Measurements from ENCODE around the gene MGAT4D.
"Not testable (repeated sequence)": the region's sequence is repeated elsewhere in the genome, so short reads cannot be mapped to it uniquely, and the experiment has no call there.

Gene MGAT4D

DNA sequence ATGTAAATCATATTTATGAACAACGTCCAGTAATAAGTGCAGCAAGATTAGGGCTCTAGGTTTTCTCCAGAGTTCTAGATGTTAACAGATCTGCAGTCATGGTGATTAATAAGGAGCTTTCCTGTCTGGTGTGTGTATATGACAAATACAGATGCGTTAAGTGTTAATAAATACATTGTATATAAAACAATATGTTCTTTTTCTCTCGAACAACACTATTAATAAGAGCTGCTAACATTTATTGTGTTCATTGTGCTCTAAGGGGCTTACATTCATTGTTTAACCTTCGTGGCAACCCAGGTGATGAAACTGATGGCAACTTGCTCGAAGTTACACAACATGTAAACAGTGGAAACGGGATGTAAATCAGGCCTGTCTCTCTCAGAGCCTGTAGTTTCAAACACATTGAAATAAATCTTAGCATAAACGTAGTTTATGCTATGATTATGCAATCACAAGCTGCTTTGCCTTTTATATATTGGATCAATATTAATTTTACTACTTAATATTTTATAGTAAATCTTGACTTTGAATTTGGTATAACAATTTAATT is 70.1 kb downstream of the MGAT4D start:
- no peak for DNase-seq

DNA sequence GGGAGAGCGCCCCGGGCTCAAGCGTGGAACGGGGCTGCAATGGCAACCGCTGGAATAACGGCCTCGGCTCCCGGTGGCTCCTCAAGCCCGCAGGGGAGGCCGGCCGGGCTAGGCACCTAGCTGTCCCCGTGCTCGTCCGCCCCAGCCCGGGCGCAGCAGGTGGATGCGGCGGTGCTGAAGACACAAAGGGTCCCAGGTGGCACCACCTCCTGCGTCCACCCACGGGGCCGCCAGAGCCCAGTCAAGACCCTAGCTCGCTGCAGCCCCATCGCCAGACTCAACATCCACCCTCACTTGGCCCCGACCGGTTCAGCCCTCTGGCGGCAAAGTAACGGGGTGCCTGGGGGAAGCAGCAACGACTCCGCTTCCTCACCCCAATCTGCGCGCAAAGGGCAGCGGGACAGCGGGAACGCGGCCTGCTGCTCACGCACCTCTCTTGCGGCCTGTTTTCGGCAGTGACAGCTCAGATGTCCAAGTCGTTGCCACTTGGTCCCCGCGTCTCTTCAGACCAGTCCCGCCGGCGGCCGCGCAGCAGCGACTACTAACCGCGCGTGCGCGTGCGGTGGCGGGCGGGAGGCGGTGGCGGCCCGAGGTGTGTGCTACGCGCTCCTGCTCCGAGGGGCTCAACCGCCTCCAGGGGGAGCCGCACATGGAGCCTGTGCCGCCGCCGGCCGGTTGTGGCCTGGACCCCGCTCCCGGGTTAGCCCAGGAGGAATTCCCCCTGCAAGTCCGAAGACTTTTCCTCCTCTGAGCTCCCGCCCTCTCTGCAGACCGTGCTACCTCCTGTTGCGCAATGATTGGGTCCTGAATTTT is 70.8 kb downstream of the MGAT4D start, which contains the start of gene CLGN:
Gene CLGN (minus strand): TSS at position 543 of the 813 bp plus-strand sequence. CDS start 14,570 bp downstream, outside the sequence.
- DNase-seq, result peak in 4 of 5 experiments; percentile 6 to 59 (median 10)

DNA sequence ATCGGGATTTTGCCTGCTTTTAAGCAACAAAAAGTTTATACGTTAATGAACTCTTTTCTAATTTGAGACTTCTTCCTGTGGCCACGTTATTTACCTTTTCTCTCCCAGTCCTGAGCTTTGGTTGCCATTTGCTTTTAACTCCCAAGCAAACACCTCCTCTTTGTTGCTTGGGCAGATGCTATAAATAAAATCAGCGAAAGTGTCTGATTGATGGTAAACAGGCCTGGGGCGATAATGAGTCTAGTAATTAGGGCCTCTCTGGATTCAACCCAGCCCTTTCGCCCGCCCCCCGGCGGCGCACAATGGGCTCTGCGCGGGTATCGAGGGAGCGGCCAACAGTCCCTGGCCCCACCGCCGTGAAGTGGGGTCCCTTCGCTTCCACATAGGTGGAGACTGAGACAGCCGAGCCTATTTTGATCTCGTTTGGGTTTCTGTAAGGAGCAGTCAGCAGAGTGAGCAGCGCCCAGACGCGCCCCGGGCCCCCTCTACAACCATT is 71.4 kb downstream of the MGAT4D start:
- no peak for DNase-seq

DNA sequence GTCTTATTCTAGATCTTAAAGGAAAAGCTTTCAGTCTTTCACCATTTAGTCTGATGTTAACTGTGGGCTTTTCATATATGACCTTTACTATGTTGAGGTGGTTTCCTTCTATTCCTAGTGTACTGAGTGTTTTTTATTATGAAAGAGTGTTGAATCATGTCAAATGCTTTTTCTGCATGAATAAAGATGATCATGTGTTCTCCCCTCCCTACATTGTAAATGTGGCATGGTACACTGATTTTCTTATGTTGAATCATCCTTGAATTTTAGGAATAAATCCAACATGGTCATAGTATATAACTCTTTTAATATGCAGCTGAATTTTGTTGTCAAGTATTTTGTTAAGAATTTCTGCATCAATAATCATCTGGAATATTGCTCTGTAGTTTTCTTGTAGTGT is 75.0 kb downstream of the MGAT4D start:
- DNase-seq, result no peak

DNA sequence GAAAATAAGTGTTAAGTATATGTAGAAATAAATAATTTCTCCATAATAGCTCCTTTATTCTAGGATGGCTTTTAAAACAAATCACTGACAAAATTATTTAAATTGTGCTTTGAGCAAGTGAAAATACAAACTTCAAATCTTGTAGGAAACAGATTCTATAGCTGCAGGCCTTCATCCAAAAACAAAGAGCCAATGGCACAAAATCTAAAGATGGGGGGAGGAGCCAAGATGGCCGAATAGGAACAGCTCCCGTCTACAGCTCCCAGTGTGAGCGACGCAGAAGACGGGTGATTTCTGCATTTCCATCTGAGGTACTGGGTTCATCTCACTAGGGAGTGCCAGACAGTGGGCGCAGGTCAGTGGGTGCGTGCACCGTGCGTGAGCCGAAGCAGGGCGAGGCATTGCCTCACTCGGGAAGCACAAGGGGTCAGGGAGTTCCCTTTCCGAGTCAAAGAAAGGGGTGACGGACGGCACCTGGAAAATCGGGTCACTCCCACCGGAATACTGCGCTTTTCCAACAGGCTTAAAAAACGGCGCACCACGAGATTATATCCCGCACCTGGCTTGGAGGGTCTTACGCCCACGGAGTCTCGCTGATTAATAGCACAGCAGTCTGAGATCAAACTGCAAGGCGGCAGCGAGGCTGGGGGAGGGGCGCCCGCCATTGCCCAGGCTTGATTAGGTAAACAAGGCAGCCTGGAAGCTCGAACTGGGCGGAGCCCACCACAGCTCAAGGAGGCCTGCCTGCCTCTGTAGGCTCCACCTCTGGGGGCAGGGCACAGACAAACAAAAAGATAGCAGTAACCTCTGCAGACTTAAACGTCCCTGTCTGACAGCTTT is 84.7 kb downstream of the MGAT4D start:
- DNase-seq, result not testable (repeated sequence)

DNA sequence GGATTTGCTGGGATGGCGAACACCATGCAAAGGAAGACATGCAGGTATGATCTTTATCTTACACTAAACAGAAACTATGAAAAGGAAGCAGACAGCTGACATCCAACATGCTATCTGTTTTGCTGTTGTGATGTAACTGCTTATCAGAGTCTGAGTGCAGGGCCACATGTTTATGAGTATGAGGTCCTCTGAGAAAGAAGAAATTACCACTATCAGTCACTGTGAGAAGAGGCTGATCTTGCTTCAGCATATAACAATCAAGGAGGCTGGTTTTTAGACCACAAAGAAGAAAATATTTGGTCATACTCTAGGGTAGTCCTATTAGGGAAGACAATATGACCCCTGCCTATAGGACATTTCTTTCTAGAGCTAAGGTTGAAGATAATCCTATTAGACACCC is 89.1 kb downstream of the MGAT4D start:
- peak in 1 of 5 experiments; percentile 37 for DNase-seq

DNA sequence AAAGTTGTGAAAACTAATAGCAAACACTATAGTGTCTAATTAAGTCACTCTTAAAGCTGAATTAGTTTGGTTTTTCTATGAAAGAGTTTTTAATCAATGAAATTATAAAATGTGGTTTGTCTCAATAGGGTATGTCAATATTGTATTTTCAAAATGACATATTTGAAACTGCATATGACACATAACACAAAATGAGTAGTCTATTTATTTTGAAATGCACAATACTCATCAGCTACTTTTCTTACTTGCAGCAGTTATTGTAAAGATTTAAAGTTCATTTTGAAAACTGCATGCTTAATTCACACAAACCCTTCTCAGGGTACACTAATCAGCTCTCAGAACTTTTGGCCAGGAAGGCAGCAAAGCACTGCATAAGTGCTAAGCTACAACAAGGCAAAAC is 91.8 kb downstream of the MGAT4D start:
- DNase-seq, result no peak

DNA sequence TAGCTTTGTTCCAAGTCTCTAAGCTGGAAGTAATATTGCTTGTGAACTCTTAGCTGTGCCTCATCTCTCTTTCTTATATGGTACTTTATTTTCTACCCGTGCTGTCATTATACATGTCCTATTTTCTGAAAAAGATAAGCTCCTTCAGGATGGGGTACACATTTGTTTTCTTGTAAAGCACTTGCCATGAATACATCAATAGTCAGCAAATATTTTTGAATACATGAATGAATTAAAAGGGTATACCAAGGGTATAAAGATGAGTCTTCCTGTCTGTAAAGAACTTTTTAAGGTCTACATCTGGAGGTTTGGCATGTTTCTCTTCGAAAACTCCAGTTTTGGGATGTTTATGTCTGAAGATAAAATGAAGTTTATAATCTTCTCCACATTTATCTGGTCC is 98.0 kb downstream of the MGAT4D start:
- no peak for DNase-seq

DNA sequence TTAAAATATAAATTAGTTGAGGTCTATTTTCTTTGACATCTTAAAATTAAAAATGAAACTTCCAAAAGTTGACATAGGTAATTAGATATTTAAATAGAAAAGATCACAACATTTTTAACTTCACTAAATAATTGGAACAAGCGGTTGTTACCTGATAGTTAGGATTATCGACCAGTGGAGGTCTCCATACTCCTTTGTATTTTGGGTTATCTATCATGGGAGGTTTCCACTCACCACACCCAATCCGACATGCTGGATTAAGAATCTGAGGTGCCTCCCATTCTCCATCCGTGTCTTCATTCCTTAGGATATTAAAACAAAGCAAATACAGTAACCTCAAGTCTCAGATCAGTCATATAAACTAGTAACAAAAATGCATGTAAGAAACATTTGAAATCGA is 102.4 kb downstream of the MGAT4D start:
- DNase-seq, result no peak

All from T-helper 2 cell (primary cell).